Measurements from ENCODE around the gene GINS1.
"Not testable (repeated sequence)": the region's sequence is repeated elsewhere in the genome, so short reads cannot be mapped to it uniquely, and the experiment has no call there.

The GINS1 gene

DNA sequence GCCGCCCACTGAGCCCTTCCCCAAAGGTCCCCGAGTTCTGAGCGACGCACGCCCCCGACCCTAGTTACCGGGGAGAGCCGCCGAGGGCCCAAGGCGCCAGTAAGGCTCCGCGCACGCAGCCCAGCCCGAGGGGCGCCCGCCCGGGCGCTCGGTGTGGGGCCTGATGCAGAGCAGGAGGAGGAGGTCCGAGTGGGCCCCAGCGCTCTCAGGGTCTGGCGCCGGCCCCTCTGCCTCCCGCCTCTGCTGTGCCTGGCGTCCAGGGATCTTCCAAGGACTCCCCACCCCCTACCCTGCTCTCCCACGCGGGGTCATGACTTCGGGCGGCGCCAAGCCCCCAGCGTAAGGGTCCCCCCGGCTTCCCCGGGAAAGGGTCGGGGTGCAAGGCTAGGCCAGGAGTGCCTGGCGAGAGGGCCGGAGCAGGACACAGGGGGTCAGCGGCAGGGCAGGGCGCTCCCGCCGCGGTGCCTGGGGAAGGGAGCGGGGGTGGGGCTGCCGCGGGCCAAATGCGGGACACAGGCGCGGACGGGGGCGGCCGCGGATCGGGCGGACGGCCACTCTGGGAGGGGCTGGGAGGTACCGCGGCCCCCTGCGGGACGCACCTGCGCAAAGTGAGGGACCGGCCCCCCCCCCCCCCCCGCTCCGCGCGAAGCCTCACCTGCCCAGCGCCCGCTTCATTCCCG lies 17.5 kb upstream of the GINS1 start:
- peak; percentile 6 for DNase-seq

DNA sequence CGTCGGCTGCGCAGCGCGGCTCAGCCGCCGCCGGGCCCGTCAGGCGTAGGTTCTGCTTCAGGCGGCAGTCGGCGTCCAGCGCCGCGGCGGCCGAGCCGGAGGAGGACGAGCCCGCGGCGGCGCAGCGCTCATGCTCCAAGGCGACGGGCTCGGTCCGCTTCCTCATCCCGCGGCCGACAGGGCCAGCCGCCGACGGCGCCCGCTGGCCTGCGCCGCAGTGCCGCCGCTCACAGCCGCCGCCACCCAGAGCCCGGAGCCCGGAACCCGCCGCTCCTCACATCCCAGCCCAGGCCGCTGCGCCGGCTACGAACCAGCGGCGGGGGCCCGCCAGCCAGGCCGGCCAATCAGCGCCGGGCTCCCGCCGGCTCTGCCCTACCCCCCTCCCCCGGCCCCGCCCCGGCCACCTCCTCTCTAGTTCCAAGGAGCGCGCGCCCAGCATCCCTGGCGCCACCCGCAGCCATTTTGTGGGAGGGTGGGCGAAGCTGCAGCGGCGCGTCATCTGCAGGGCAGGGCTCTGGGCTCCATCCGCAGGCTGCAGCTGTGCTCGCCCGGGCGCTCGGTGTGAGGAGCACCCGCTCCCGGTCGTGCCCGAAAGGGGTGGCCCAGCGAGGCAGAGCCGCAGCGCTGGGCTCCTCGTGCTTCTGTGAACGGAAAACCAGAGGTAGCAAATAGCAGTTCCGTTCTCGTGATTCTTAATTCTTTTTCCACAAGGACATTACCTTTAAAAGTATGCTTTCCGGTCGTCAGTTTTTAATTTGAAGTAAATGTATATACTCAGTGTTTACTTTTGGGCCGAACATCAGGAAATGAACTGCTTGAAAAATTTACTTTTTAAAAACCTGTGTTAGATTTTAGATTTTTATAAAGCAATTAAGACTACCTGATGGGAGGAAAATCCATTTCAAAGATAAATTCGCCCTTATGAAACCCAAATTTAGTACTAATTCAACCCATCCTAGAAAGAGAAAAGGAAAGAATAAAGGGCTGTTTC lies 16.6 kb upstream of the GINS1 start, which contains the start of gene ABHD12:
Gene ABHD12, minus strand, starts transcription at position 298 of the 991 bp plus-strand sequence. Its CDS starts 132 bp downstream, at position 166.
- peak; percentile 97 for DNase-seq

DNA sequence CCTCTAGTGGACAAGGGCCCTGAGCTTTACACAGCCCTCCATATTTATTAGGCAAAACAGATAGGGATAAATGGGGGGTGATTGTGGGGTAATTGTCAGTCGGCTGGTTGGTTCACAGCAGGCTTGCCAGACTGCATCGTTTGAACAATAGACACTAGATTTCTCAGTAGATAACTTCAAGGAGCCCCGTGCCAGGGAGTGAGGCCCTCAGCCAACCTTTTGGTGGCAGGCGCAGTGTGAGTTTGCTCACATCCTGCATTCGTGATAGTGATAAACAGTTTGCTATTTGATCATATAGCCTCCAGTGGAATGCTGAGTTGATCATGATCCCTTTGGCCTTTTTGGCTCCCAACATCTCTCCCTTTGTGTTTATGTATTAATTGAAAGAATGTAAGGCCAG lies 13.2 kb upstream of the GINS1 start:
- no peak for DNase-seq

- no peak for DNase-seq
Observed at GRCh38 chr20:25394996-25395395, 12.5 kb upstream of the GINS1 start.

- no peak for DNase-seq
Observed at GRCh38 chr20:25397096-25397495, 10.4 kb upstream of the GINS1 start.

GRCh38 chr20:25397821-25398220 lies 9.7 kb upstream of the GINS1 start:
- no peak for DNase-seq

DNA sequence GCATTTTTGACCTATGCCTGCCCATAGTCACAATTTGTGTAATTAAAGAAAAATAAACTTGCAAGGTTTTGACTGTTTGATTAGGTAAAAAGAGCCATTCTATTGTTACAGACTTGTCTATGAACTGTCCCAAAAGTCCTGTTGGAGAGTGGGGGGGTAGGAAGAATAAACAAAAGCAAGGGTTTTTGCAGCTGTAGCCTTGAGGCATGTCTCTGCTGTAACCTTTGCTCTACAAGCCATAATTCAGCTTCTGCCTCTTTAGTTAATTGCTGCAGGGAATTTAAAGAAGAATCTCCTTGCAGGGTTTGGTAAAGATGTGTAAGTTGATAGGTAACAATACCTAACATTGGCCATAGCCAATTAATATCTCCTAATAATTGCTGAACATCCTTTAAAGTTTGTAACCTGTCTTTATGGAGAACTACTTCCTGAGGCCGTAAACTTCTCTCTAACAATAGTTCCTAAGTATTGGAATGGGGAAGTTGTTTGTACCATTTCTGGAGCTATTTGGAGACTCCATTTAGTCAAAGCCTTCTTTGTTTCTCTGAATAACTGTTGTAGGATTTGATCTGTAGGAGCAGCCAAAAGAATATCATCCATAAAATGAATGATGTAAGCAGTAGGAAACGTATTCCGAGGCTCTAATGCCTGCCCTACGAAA lies 9.0 kb upstream of the GINS1 start:
- DNase-seq: no peak

GRCh38 chr20:25399037-25399430 lies 8.4 kb upstream of the GINS1 start:
- peak; percentile 76 for DNase-seq

DNA sequence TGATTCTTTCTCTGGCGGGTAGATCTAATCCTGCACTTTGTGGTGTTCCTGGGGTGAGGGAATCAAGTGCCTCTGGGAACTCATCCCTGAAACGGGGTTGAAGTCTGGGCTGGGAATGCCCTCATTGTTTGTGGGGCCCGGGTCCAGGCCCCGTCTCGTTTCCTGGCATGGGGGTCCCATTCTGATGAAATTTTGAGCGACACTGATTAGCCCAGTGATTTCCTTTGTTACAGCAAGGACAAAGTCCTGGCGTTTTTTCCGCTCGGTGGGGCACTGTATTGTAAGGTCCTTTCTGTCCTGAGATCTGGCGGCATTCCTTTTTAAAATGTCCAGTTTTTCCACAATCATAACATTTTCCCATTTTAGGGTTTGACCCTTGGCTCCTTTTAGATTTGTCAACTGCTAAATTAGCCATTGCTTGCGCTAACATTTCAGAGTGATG lies 7.2 kb upstream of the GINS1 start:
- DNase-seq: not testable (repeated sequence)

GRCh38 chr20:25402583-25402982 lies 4.9 kb upstream of the GINS1 start:
- DNase-seq: no peak

DNA sequence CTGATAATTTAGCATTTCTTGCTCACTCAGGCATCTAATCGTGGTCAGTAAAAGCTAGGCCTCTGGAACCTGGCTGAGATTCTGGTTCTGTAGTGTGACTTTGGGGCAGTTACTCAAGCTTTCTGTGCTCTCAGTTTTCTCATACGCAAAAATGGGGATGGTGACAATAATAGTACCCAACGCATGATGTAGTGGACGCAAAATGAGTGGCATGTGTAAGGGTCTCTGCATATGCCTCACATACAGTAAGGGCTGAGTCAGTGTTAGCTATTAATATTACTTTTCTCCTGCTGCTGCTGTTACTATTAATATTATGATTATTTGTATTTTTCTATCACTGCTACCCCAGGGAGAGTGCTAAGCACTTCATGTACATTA lies 686 bp downstream of the GINS1 start:
- DNase-seq: no peak

- no peak for DNase-seq
Observed at GRCh38 chr20:25408890-25409289, 1.4 kb downstream of the GINS1 start.

GRCh38 chr20:25418776-25419175 lies 11.3 kb downstream of the GINS1 start:
- DNase-seq: peak; percentile 24

DNA sequence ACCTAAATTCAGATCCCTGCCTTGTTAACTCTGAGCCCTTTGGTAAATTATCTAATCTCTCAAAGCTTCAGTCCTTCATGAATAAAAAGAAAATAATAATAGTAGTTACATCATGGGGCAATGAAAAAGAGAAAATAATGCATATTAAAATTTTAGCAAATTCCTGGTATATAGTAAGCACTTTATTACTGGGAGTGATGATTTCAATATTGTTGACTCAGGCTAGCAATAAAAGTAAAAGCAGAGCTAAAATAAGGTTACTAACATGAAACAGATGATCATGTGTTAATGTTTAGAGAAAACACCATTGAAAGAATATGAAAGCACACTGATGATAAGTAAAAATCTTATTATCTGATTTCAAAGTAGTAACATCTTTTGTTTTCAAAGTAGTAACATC lies 13.6 kb downstream of the GINS1 start:
- no peak for DNase-seq

GRCh38 chr20:25422032-25422431 lies 14.6 kb downstream of the GINS1 start:
- no peak for DNase-seq

- no peak for DNase-seq
Observed at GRCh38 chr20:25424536-25424935, 17.1 kb downstream of the GINS1 start.

GRCh38 chr20:25437153-25437581 lies 29.7 kb downstream of the GINS1 start:
- DNase-seq: peak; percentile 24

- no peak for DNase-seq
Observed at GRCh38 chr20:25439328-25439727, 31.9 kb downstream of the GINS1 start.

DNA sequence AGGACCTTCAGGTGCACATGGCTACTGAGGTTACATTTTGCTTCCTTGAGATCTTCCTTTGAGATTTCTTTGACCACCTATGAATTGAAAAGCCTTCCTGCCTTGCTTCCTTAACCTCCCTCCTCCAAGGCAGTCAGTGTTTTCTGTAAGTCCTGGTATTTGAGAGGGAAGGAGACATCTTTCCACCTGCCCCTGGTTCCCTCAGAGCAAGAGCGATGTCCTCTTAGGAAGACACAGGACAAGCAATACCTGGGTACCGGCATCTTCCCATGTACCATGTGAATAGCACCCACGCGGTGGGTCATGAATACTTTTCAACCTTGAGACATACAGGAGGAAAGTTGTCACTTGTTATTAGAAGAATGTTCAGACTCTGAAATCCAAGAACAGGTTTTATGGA lies 37.1 kb downstream of the GINS1 start:
- no peak for DNase-seq

GRCh38 chr20:25447671-25448070 lies 40.2 kb downstream of the GINS1 start:
- DNase-seq: no peak

- DNase-seq: no peak
Observed at GRCh38 chr20:25452333-25452732, 44.9 kb downstream of the GINS1 start.

DNA sequence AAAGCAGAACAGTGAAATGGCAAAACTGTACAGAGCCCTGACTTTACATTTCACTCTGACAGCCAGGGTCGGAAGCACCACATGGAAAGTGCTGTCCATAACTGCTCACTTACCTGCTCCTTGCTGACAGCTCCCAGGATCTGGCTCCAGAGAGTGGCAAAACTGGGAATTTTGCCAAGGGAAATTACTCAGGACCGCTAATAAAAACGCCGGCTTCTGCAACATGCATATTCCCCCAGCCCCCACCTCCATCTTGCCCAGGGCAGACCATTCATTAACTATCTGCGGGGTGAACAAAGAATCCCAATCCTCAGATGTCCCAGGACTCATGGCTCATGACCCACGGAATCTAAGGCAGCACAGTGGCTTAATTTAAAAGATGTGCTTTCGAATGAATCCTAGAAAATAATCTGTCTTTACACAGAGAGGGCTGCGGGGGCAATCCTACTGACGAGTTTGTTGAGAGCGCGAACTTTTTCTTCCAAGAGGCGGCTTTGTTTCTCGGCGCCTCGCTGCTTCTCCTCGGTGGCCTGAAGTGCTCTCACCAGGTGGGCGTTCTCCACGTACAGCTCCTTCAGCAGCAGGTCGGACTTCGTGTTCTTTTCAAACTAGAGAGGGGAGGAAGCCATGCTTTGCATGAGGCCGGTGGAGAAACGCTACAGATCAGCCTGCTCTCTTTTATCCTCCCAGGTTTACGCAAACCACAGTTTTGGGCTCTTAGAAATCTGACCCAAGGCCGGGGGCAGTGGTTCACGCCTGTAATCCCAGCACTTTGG lies 45.8 kb downstream of the GINS1 start:
- DNase-seq: peak; percentile 32

Measured in fibroblast of skin of abdomen (primary cell).